ENCODE measurements around the gene SP140L. TPM values are rescaled to one million over a fixed set of nuclear protein-coding genes. Genes with fewer than 3 reads are reported as not detected.
A peak's percentile ranks its signal among the peaks of the same experiment; 100 is the strongest.

The SP140L gene
- total RNA-seq, 1 donor from 2014 or later = 32.2 TPM

DNA sequence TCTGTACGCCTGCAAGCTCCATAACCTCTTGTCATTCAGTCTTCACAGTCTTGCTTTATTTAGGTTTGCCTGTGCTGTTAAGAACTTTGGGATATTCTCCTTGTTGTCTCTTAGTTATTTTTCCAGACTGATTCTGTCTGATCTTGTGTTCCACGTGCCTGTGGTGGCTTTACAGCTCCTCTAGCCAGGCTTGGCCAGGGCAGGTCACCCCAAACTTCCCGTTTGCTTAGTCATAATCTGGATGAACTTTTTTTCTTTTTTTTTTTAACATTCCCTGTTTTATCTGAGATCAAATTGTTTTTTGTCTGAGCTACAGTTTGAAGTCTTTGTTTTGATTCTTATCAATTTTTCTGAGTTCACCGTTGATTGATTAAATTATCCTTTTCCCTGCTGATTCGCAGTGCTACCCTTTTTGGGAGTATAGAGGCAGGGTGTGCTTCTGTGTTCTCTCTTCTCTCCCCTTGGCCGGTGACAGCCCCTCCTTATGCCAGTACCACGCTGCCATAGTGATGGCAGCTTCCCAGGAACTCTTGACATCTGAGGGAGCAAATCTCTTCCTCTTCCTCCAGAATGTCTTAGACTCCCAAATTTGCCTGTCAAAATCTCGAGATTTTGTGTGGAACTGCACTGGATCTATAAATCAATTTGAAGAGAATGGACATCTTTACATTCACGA, 91.5 kb downstream of the SP140L start:
- Histone ChIP-seq H3K4me3 (ENCODE audit: insufficient read depth, low read depth, low read length) (peak overlapping the region; percentile 89), H3K27ac (ENCODE audit: low read depth, low read length) (peak overlapping the region; percentile 39)
- FAIRE-seq = peak; percentile 60

DNA sequence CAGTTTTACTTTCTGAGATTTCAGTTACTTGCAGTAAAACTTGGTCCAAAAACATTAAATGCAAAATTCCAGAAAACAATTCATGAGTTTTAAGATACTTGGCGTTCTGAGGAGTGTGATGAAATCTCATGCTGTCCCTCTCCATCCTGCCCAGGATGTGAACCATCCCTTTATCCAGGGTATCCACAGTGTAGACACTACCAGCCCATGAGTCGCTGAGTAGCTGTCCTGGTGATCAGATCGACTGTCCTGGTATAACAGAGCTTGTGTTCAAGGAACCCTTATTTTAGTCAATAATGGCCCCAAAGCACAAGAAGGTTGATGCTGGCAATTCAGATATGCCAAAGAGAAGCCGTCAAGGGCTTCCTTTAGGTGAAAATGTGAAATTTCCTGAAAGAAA, 92.2 kb downstream of the SP140L start:
- Histone ChIP-seq H3K4me3 (ENCODE audit: insufficient read depth, low read depth, low read length) (no peak overlapping the region), H2AFZ (ENCODE audit: low read depth, low read length) (no peak overlapping the region), H4K20me1 (ENCODE audit: insufficient read depth, low read length) (peaks cover 26% of the 10 kb centered on the region), H3K27ac (ENCODE audit: low read depth, low read length) (no peak overlapping the region), H3K79me2 (ENCODE audit: insufficient read depth, low read length) (peaks cover 80% of the 10 kb centered on the region), H3K36me3 (ENCODE audit: insufficient read depth, low read length) (peaks cover 4% of the 10 kb centered on the region), H3K27me3 (ENCODE audit: insufficient read depth, low read length) (no peaks in the 10 kb centered on the region), H3K4me2 (ENCODE audit: low read length) (peak overlapping the region; percentile 93), H3K9me3 (ENCODE audit: insufficient read depth, low read depth, low read length) (no peaks in the 10 kb centered on the region), H3K4me1 (ENCODE audit: insufficient read depth, low read length) (peaks cover 25% of the 10 kb centered on the region), H3K9ac (ENCODE audit: low read length) (no peak overlapping the region)
- FAIRE-seq (no peak), DNase-seq (ENCODE audit: low read depth) (no peak)
- peaks cover 49% of the 10 kb centered on the region for H3K4me1 Mint-ChIP-seq (ENCODE audit: low read depth, unreplicated experiment)
- H3K4me3 Mint-ChIP-seq (ENCODE audit: unreplicated experiment) = peak overlapping the region; percentile 96
- H3K27ac Mint-ChIP-seq (ENCODE audit: unreplicated experiment) = no peak overlapping the region
- H3K27me3 Mint-ChIP-seq (ENCODE audit: low read depth, unreplicated experiment) = no peaks in the 10 kb centered on the region
- TF ChIP-seq, protein P1, sequence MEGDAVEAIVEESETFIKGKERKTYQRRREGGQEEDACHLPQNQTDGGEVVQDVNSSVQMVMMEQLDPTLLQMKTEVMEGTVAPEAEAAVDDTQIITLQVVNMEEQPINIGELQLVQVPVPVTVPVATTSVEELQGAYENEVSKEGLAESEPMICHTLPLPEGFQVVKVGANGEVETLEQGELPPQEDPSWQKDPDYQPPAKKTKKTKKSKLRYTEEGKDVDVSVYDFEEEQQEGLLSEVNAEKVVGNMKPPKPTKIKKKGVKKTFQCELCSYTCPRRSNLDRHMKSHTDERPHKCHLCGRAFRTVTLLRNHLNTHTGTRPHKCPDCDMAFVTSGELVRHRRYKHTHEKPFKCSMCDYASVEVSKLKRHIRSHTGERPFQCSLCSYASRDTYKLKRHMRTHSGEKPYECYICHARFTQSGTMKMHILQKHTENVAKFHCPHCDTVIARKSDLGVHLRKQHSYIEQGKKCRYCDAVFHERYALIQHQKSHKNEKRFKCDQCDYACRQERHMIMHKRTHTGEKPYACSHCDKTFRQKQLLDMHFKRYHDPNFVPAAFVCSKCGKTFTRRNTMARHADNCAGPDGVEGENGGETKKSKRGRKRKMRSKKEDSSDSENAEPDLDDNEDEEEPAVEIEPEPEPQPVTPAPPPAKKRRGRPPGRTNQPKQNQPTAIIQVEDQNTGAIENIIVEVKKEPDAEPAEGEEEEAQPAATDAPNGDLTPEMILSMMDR (IDR thresholded peaks at IDR 0.05; ENCODE audit: insufficient read depth, low read depth, low read length) = no peak
- no peak for TF ChIP-seq EZH2 (IDR thresholded peaks at IDR 0.05; ENCODE audit: insufficient read depth, low read length)
- H3K36me3 Mint-ChIP-seq (ENCODE audit: low read depth, unreplicated experiment) = peaks cover 22% of the 10 kb centered on the region
- H3K9me3 Mint-ChIP-seq (ENCODE audit: unreplicated experiment) = no peaks in the 10 kb centered on the region

More for the DNA sequence above, 91.5 kb downstream of the SP140L start:
- H2AFZ ChIP-seq (ENCODE audit: low read depth, low read length) = no peak overlapping the region
- Mint-ChIP-seq H3K27me3 (ENCODE audit: low read depth, unreplicated experiment) (peaks cover under 1% of the 10 kb centered on the region), H3K27ac (ENCODE audit: unreplicated experiment) (peak overlapping the region; percentile 78), H3K4me3 (ENCODE audit: unreplicated experiment) (peak overlapping the region; percentile 96), H3K36me3 (ENCODE audit: low read depth, unreplicated experiment) (peaks cover 15% of the 10 kb centered on the region), H3K9me3 (ENCODE audit: unreplicated experiment) (no peaks in the 10 kb centered on the region), H3K4me1 (ENCODE audit: low read depth, unreplicated experiment) (peaks cover 45% of the 10 kb centered on the region)
- no peaks in the 10 kb centered on the region for H3K9me3 ChIP-seq (ENCODE audit: insufficient read depth, low read depth, low read length)
- no peaks in the 10 kb centered on the region for H3K27me3 ChIP-seq (ENCODE audit: insufficient read depth, low read length)
- TF ChIP-seq, protein P1 (IDR thresholded peaks at IDR 0.05; ENCODE audit: insufficient read depth, low read depth, low read length) = no peak
- TF ChIP-seq EZH2 (IDR thresholded peaks at IDR 0.05; ENCODE audit: insufficient read depth, low read length) = no peak
- H3K4me2 ChIP-seq (ENCODE audit: low read length) = peak overlapping the region; percentile 93
- H3K79me2 ChIP-seq (ENCODE audit: insufficient read depth, low read length) = peaks cover 73% of the 10 kb centered on the region
- peak overlapping the region; percentile 38 for H3K9ac ChIP-seq (ENCODE audit: low read length)
- H4K20me1 ChIP-seq (ENCODE audit: insufficient read depth, low read length) = peaks cover 19% of the 10 kb centered on the region
- peaks cover 4% of the 10 kb centered on the region for H3K36me3 ChIP-seq (ENCODE audit: insufficient read depth, low read length)
- peaks cover 25% of the 10 kb centered on the region for H3K4me1 ChIP-seq (ENCODE audit: insufficient read depth, low read length)
- DNase-seq (ENCODE audit: low read depth) = peak; percentile 77

DNA sequence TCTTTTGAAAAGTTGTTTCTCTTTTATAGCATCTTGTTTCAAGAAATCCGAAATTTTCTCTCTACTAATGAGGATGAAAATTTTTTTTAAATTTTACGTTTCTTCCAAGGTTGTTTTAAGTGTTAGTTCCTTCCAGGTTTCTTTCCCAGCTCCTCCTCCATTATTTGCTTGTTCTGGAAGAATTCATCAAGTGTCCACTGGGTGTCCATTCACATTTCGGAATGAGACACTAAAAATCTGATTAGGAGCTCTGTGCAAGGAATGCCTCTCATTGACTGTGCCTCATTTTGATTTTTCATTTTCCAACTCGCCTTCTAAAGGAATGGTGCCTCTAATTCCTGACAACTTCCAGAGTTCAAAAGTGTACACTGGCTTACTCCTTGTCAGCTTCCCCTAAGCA, 95.2 kb downstream of the SP140L start:
- Histone ChIP-seq H3K27ac (ENCODE audit: low read depth, low read length) (no peak overlapping the region), H3K4me3 (ENCODE audit: insufficient read depth, low read depth, low read length) (no peak overlapping the region), H3K27me3 (ENCODE audit: insufficient read depth, low read length) (no peaks in the 10 kb centered on the region), H3K9me3 (ENCODE audit: insufficient read depth, low read depth, low read length) (no peaks in the 10 kb centered on the region), H3K9ac (ENCODE audit: low read length) (no peak overlapping the region), H3K4me2 (ENCODE audit: low read length) (no peak overlapping the region), H4K20me1 (ENCODE audit: insufficient read depth, low read length) (peaks cover 49% of the 10 kb centered on the region), H3K36me3 (ENCODE audit: insufficient read depth, low read length) (peaks cover 4% of the 10 kb centered on the region), H2AFZ (ENCODE audit: low read depth, low read length) (no peak overlapping the region), H3K79me2 (ENCODE audit: insufficient read depth, low read length) (peaks cover 97% of the 10 kb centered on the region), H3K4me1 (ENCODE audit: insufficient read depth, low read length) (peaks cover 20% of the 10 kb centered on the region)
- Mint-ChIP-seq H3K4me3 (ENCODE audit: unreplicated experiment) (peak overlapping the region; percentile 69), H3K27me3 (ENCODE audit: low read depth, unreplicated experiment) (no peaks in the 10 kb centered on the region), H3K36me3 (ENCODE audit: low read depth, unreplicated experiment) (peaks cover 22% of the 10 kb centered on the region), H3K9me3 (ENCODE audit: unreplicated experiment) (no peaks in the 10 kb centered on the region), H3K4me1 (ENCODE audit: low read depth, unreplicated experiment) (peaks cover 53% of the 10 kb centered on the region), H3K27ac (ENCODE audit: unreplicated experiment) (no peak overlapping the region)
- no peak for DNase-seq (ENCODE audit: low read depth)
- TF ChIP-seq, protein P1 (IDR thresholded peaks at IDR 0.05; ENCODE audit: insufficient read depth, low read depth, low read length) = no peak
- TF ChIP-seq EZH2 (IDR thresholded peaks at IDR 0.05; ENCODE audit: insufficient read depth, low read length) = no peak
- FAIRE-seq = no peak
